ENCODE data around the gene ALLC. TPM values are rescaled to one million over a fixed set of nuclear protein-coding genes. Genes with fewer than 3 reads are reported as not detected.

ALLC gene
- total RNA-seq, 1 donor from 2014 or later = not detected

GRCh38 chr2:3743951-3744555, 86.1 kb downstream of the ALLC start:
- intact Hi-C loops (cut with micrococcal nuclease) = no loop called here

GRCh38 chr2:3745920-3746319, 87.9 kb downstream of the ALLC start:
- intact Hi-C loops (cut with micrococcal nuclease) = no loop called here

GRCh38 chr2:3747032-3747654, 89.1 kb downstream of the ALLC start:
- intact Hi-C loops (cut with micrococcal nuclease) = no loop called here

GRCh38 chr2:3747826-3748225, 89.8 kb downstream of the ALLC start:
- intact Hi-C loops (cut with micrococcal nuclease) = no loop called here

- intact Hi-C loops (cut with micrococcal nuclease) = no loop called here
Observed at GRCh38 chr2:3749201-3749600, 91.2 kb downstream of the ALLC start.

- intact Hi-C loops (cut with micrococcal nuclease) = no loop called here
Observed at GRCh38 chr2:3751251-3751650, 93.3 kb downstream of the ALLC start.

GRCh38 chr2:3751806-3752205, 93.8 kb downstream of the ALLC start:
- intact Hi-C loops (cut with micrococcal nuclease) = no loop called here

Other genes starting within 250 kb of the ALLC start
- 35.7 and 36.9 TPM in 2 replicates for gene ADI1, start 138.7 kb upstream of the ALLC start, total RNA-seq
- gene RNASEH1, start 99.9 kb upstream of the ALLC start, total RNA-seq = 25.9 and 26.6 TPM in 2 replicates
- gene RPS7, start 82.9 kb upstream of the ALLC start, total RNA-seq = 1,097 and 1,113 TPM in 2 replicates
- gene COLEC11, start 63.1 kb upstream of the ALLC start, total RNA-seq = not detected in 2 replicates
- gene DCDC2C, start 45.4 kb downstream of the ALLC start, total RNA-seq = not detected in 2 replicates